HepG2 (cell line): ENCODE measurements around the gene CFAP92. TPM values are rescaled to one million over a fixed set of nuclear protein-coding genes. Genes with fewer than 3 reads are reported as not detected.

ENCODE experiments used
- GATAD1 ChIP-seq: IDR thresholded peaks from 2 replicates; pipeline ENCODE4 v1.6.1; 2016; ENCODE audit warnings: missing genetic modification reagents, missing compliant biosample characterization
- HINFP ChIP-seq: sonication (generic); formaldehyde crosslinking; IDR thresholded peaks from 2 replicates; pipeline ENCODE4 v1.4.0; 2020; ENCODE audit warnings: low read depth, mild to moderate bottlenecking, missing genetic modification reagents
- HMG20B ChIP-seq: conservative IDR thresholded peaks from 2 replicates; pipeline ENCODE4 v1.6.1; 2016; ENCODE audit warnings: missing genetic modification reagents, missing compliant biosample characterization
- STAT6 ChIP-seq: sonication (generic); formaldehyde crosslinking; IDR thresholded peaks from 2 replicates; pipeline ENCODE4 v1.4.0; 2020; ENCODE audit warnings: missing genetic modification reagents, mild to moderate bottlenecking, borderline replicate concordance
- THAP9 ChIP-seq: sonication (generic); formaldehyde crosslinking; IDR thresholded peaks from 2 replicates; pipeline ENCODE4; 2020; ENCODE audit warnings: missing genetic modification reagents, mild to moderate bottlenecking, borderline replicate concordance
- ZNF263 ChIP-seq: sonication (generic); formaldehyde crosslinking; IDR thresholded peaks from 2 replicates; pipeline ENCODE4 v1.4.0; 2020; ENCODE audit warnings: missing genetic modification reagents
- ZNF331 ChIP-seq: sonication (generic); formaldehyde crosslinking; IDR thresholded peaks from 2 replicates; pipeline ENCODE4 v1.4.0; 2020; ENCODE audit warnings: missing genetic modification reagents
- polyA plus RNA-seq, 8 experiments: library from polyadenylated mRNA; depleted of rRNA in 3 of 8; stranded (reverse) in 7 of 8; unstranded in 1 of 8; fragments of >200 nt; fragmentation: Illumina TruSeq in 4 of 8; extraction: Trizol in 4 of 8; gene quantifications; 2 replicates each; pipeline versions ENCODE4 v1.2.1 to v1.2.3, GENCODE V29; 2011 to 2016; ENCODE audit warnings: low read depth in 4 of 8, missing spikeins in 1 of 8, mixed read lengths in 1 of 8; ENCODE audit not compliant: insufficient read depth in 1 of 8
- total RNA-seq, 5 experiments: library from RNA; depleted of rRNA; stranded (reverse); fragments of >200 nt; fragmentation: Illumina TruSeq; extraction: Trizol; gene quantifications; 2 replicates each; pipeline ENCODE4 v1.2.3, GENCODE V29; 2016; ENCODE audit warnings: low read depth in 1 of 5
- TF ChIP-seq, protein P1 (sequence below): sonication (generic); formaldehyde crosslinking; IDR thresholded peaks from 2 replicates; pipeline ENCODE4 v1.8.0; 2022; ENCODE audit warnings: mild to moderate bottlenecking, missing genetic modification reagents, borderline replicate concordance
- TF ChIP-seq, protein P2 (sequence below): sonication (generic); formaldehyde crosslinking; IDR thresholded peaks from 2 replicates; pipeline ENCODE4 v1.4.0; 2020; ENCODE audit warnings: mild to moderate bottlenecking, missing genetic modification reagents
- TF ChIP-seq, protein P3 (sequence below): IDR thresholded peaks from 2 replicates; pipeline ENCODE4 v1.6.1; 2012; ENCODE audit warnings: inconsistent platforms

The CFAP92 gene
- total and polyA plus RNA-seq, 2 of the 13 experiments (the other 11 are each of a cell fraction or from before 2014, with no cell fraction given): 0.18 to 0.46 TPM

GRCh38 chr3:128950223-128950938 is 43.5 kb downstream of the CFAP92 start (continued):
- TF ChIP-seq HINFP (CRISPR knock-in tag) (0 out of 2 replicates have a peak, but pooled peaks have one; percentile 24), GATAD1 (CRISPR knock-in tag) (peak; percentile 39; the same call in 1 of the 2 replicates), ZNF263 (peak; percentile 83), HMG20B (CRISPR knock-in tag) (0 out of 2 replicates have a peak, but pooled peaks have one; percentile 37), THAP9 (0 out of 2 replicates have a peak, but pooled peaks have one; percentile 11), STAT6 (CRISPR knock-in tag) (no peak), ZNF331 (CRISPR knock-in tag) (peak; percentile 62; the same call in 1 of the 2 replicates)
- TF ChIP-seq, protein P1, sequence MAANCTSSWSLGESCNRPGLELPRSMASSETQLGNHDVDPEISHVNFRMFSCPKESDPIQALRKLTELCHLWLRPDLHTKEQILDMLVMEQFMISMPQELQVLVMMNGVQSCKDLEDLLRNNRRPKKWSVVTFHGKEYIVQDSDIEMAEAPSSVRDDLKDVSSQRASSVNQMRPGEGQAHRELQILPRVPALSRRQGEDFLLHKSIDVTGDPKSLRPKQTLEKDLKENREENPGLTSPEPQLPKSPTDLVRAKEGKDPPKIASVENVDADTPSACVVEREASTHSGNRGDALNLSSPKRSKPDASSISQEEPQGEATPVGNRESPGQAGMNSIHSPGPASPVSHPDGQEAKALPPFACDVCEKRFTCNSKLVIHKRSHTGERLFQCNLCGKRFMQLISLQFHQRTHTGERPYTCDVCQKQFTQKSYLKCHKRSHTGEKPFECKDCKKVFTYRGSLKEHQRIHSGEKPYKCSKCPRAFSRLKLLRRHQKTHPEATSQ: no peak
- TF ChIP-seq, protein P2, sequence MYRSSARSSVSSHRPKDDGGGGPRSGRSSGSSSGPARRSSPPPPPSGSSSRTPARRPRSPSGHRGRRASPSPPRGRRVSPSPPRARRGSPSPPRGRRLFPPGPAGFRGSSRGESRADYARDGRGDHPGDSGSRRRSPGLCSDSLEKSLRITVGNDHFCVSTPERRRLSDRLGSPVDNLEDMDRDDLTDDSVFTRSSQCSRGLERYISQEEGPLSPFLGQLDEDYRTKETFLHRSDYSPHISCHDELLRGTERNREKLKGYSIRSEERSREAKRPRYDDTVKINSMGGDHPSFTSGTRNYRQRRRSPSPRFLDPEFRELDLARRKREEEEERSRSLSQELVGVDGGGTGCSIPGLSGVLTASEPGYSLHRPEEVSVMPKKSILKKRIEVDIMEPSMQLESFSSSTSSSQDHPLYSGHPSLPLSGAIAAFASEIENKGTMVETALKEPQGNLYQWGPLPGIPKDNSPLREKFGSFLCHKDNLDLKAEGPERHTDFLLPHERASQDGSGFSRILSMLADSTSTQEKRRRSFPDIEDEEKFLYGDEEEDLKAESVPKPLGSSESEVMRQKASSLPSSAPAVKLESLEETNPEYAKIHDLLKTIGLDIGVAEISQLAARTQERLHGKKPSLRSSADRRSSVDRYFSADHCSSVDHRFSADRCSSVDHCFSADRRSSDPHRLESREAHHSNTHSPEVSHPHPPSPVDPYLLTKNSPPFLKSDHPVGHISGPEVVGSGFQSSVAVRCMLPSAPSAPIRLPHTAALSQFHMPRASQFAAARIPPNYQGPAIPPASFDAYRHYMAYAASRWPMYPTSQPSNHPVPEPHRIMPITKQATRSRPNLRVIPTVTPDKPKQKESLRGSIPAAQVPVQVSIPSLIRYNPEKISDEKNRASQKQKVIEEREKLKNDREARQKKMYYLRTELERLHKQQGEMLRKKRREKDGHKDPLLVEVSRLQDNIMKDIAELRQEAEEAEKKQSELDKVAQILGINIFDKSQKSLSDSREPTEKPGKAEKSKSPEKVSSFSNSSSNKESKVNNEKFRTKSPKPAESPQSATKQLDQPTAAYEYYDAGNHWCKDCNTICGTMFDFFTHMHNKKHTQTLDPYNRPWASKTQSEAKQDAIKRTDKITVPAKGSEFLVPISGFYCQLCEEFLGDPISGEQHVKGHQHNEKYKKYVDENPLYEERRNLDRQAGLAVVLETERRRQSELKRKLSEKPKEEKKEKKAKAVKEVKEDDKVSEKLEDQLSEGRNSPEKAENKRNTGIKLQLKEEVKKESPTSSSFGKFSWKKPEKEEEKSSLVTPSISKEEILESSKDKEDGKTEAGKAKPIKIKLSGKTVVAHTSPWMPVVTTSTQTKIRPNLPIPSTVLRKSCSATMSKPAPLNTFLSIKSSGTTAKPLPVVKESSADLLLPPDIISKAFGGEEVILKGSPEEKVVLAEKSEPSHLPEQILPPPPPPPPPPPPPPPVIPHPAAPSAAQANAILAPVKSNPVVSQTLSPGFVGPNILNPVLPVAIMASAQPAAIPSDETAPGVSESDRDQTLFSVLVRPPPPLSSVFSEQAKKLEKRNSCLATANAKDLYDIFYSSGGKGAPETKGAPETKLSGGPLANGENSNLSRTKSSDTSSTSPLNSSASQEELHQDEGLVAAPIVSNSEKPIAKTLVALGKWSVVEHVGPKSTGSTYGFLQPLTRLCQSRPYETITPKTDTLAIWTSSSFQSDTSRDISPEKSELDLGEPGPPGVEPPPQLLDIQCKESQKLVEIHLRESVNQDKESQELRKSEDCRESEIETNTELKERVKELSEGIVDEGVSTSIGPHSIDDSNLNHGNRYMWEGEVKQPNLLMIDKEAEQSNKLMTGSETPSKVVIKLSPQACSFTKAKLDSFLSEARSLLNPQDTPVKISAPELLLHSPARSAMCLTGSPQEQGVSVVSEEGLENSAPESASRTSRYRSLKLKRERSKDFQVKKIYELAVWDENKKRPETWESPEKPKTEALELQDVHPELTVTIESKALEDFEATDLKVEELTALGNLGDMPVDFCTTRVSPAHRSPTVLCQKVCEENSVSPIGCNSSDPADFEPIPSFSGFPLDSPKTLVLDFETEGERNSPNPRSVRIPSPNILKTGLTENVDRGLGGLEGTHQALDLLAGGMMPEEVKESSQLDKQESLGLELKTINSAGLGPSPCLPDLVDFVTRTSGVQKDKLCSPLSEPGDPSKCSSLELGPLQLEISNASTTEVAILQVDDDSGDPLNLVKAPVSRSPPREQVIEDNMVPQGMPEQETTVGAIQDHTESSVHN (CRISPR knock-in tag): no peak
- TF ChIP-seq, protein P3, sequence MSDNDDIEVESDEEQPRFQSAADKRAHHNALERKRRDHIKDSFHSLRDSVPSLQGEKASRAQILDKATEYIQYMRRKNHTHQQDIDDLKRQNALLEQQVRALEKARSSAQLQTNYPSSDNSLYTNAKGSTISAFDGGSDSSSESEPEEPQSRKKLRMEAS: peak; percentile 74; the same call in 1 of the 2 replicates
